ENCODE data around the gene ZNF77. TPM values are rescaled to one million over a fixed set of nuclear protein-coding genes. Genes with fewer than 3 reads are reported as not detected.
"Not testable (repeated sequence)": the region's sequence is repeated elsewhere in the genome, so short reads cannot be mapped to it uniquely, and the experiment has no call there.

ZNF77 gene
- total and polyA plus RNA-seq, 2 donors from 2014 or later: 2.4 to 5.1 TPM

DNA sequence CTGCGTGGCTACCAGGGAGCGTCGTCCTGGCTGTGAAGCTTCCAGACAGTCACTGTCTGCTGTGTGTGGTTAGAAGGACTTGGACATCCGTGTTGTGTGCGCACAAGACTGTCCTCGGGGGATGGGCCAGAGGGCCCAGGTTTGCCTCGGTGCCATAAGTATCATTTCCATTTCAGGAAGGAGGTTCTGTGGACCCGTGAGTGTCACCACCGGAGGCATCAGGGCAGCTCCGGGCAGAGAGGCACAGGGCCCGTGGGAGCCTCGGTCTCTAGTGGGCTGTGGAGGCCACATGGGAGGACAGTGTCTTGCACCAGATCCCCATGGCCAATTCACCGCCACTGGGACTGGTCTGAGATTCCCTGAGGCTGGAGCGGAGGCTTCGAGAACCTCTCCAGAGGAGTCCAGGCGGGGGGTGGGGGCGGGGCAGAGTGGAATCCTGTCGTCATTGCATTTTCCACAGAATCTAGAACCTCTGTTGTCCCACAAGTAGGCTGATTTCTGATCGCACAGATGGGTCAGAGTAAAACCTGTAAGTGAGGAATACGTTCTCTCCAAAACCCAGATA, 38.1 kb downstream of the ZNF77 start:
- Histone ChIP-seq H3K4me1 (ENCODE audit: control insufficient read depth in 2 of 3, insufficient read depth in 2 of 3, low read depth in 1 of 3, low read length in 3 of 3) (peaks cover 0 to 2% (median 0%) of the 10 kb centered on the region in 3 donors), H3K27ac (ENCODE audit: low read depth in 2 of 2, low read length in 2 of 2) (no peak overlapping the region), H3K9me3 (ENCODE audit: control insufficient read depth in 2 of 3, insufficient read depth in 1 of 3, low read length in 3 of 3) (no peaks in the 10 kb centered on the region), H3K4me3 (ENCODE audit: low read length in 3 of 3) (no peak overlapping the region), H3K36me3 (ENCODE audit: control insufficient read depth in 2 of 3, insufficient read depth in 3 of 3, low read length in 3 of 3) (no peaks in the 10 kb centered on the region), H3K9ac (ENCODE audit: low read length in 3 of 3) (no peak overlapping the region), H3K27me3 (ENCODE audit: control insufficient read depth, insufficient read depth, low read length) (no peaks in the 10 kb centered on the region)
- no peak for TF ChIP-seq CTCF (IDR thresholded peaks at IDR 0.05; ENCODE audit: borderline replicate concordance, extremely low read depth, insufficient read depth)
- FAIRE-seq: no peak
- intact Hi-C loops (cut with DNase I): no loop called here
- DNase-seq: no peak

DNA sequence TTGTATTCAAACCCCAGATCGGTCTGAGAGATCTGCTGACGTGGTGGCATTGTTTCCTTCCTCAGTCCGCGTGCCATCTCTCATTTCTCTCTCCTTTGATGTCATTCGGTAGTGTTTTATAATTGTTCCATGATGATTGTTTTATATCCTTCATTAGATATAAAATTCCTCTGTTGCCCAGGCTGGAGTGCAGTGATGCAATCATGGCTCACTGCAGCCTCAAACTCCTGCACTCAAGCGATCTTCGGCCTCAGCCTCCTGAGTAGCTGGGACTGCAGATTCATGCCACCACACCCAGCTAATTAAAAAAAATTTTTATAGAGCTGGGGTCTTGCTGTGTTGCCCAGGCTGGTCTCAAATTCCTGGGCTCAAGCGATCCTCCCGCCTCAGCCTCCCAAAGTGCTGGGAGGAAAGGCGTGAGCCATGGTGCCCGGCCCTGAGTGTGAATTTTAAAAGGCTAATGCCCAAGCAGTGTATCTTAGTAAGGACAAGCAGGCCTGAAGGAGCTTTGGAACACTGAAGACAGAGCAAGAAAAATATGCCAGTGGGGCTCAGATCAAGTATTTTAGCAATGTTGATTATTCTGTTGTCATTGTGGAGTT, 38.8 kb downstream of the ZNF77 start:
- H3K4me1 ChIP-seq (ENCODE audit: control insufficient read depth in 2 of 3, insufficient read depth in 2 of 3, low read depth in 1 of 3, low read length in 3 of 3): peaks cover 0 to 2% (median 0%) of the 10 kb centered on the region in 3 donors
- no peak overlapping the region for H3K27ac ChIP-seq (ENCODE audit: low read depth in 2 of 2, low read length in 2 of 2)
- no peak for TF ChIP-seq CTCF (IDR thresholded peaks at IDR 0.05; ENCODE audit: borderline replicate concordance, extremely low read depth, insufficient read depth)
- no peak overlapping the region for H3K9ac ChIP-seq (ENCODE audit: low read length in 3 of 3)
- intact Hi-C loops (cut with DNase I): no loop called here
- no peaks in the 10 kb centered on the region for H3K36me3 ChIP-seq (ENCODE audit: control insufficient read depth in 2 of 3, insufficient read depth in 3 of 3, low read length in 3 of 3)
- FAIRE-seq (no peak), DNase-seq (no peak)
- H3K4me3 ChIP-seq (ENCODE audit: low read length in 3 of 3): no peak overlapping the region
- H3K27me3 ChIP-seq (ENCODE audit: control insufficient read depth, insufficient read depth, low read length): no peaks in the 10 kb centered on the region
- H3K9me3 ChIP-seq (ENCODE audit: control insufficient read depth in 2 of 3, insufficient read depth in 1 of 3, low read length in 3 of 3): no peaks in the 10 kb centered on the region

DNA sequence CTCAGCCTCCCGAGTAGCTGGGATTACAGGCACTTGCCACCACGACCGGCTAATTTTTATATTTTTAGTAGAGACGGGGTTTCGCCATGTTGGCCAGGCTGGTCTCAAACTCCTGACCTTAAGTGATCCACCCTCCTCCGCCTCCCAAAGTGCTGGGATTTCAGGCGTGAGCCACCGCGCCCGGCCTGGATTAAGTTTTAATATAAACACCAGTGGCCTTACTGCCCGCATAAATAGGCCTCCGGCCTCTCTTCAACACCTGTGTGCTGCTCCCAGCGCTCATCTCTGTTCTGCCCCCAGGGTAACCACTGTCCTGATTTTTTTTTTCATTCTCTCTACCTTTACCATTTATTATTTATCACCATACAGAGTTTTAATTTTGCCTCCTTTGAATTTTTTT, 41.4 kb downstream of the ZNF77 start:
- H3K9me3 ChIP-seq (ENCODE audit: control insufficient read depth in 2 of 3, insufficient read depth in 1 of 3, low read length in 3 of 3); intact Hi-C loops (cut with DNase I); H3K4me1 ChIP-seq (ENCODE audit: control insufficient read depth in 2 of 3, insufficient read depth in 2 of 3, low read depth in 1 of 3, low read length in 3 of 3); H3K27me3 ChIP-seq (ENCODE audit: control insufficient read depth, insufficient read depth, low read length); H3K4me3 ChIP-seq (ENCODE audit: low read length in 3 of 3); H3K27ac ChIP-seq (ENCODE audit: low read depth in 2 of 2, low read length in 2 of 2); H3K36me3 ChIP-seq (ENCODE audit: control insufficient read depth in 2 of 3, insufficient read depth in 3 of 3, low read length in 3 of 3); FAIRE-seq; DNase-seq; H3K9ac ChIP-seq (ENCODE audit: low read length in 3 of 3): not testable (repeated sequence)

DNA sequence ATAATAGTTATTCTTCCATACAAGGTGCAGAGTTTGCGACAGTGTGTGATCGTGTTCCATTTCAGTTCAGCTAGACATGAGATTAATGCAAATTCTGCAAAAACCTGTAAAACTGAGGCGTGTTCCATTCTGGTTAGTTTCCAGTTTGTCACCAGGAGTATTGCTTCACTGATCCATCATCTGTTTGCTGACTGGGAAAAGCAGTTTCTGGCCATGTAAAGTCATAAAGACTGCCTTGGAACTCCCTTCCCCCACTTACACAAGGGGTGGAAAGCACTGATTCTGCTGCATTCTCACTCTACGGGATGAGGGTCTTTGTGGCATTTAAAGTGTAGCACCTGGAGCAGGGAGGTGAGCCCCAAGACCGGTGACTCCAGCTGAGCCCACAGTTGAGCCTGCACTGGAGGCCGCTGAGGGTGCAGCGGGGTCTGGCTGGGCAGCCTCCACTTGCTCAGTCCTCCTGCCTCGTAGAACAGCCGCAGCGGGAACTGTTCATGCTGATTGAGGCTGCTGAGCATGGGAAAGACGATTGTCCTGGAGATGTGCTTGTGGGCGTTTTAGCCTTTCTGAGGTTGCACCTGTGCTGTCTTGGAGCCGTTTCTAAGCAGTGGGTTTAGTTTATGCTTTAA, 42.1 kb downstream of the ZNF77 start:
- peaks cover 0 to 2% (median 0%) of the 10 kb centered on the region in 3 donors for H3K4me1 ChIP-seq (ENCODE audit: control insufficient read depth in 2 of 3, insufficient read depth in 2 of 3, low read depth in 1 of 3, low read length in 3 of 3)
- H3K4me3 ChIP-seq (ENCODE audit: low read length in 3 of 3): no peak overlapping the region
- no peaks in the 10 kb centered on the region for H3K27me3 ChIP-seq (ENCODE audit: control insufficient read depth, insufficient read depth, low read length)
- DNase-seq (no peak), FAIRE-seq (no peak)
- no peak overlapping the region for H3K27ac ChIP-seq (ENCODE audit: low read depth in 2 of 2, low read length in 2 of 2)
- H3K9me3 ChIP-seq (ENCODE audit: control insufficient read depth in 2 of 3, insufficient read depth in 1 of 3, low read length in 3 of 3): no peaks in the 10 kb centered on the region
- no peak overlapping the region for H3K9ac ChIP-seq (ENCODE audit: low read length in 3 of 3)
- H3K36me3 ChIP-seq (ENCODE audit: control insufficient read depth in 2 of 3, insufficient read depth in 3 of 3, low read length in 3 of 3): no peaks in the 10 kb centered on the region
- no peak for TF ChIP-seq CTCF (IDR thresholded peaks at IDR 0.05; ENCODE audit: borderline replicate concordance, extremely low read depth, insufficient read depth)
- intact Hi-C loops (cut with DNase I): no loop called here
